Memory B cell (primary cell): Measurements from ENCODE around the gene ENOSF1.

Source experiments
- ATAC-seq: fragments of 150-1000 bp; cut with Tn5 transposase; 2 replicates; pipeline ENCODE4 v1.10.0; 2021; ENCODE audit warnings: low read depth, mild to moderate bottlenecking, moderate library complexity
- DNase-seq, 2 donors: peaks; one replicate each; pipeline ENCODE4 v3.0.0; 2022; ENCODE audit warnings: low spot score in 2 of 2
- H3K27ac Mint-ChIP-seq: one replicate; pipeline ENCODE4 v1.8.0; 2022; ENCODE audit warnings: mild to moderate bottlenecking, moderate library complexity, mixed read lengths
- H3K27me3 Mint-ChIP-seq: one replicate; pipeline ENCODE4 v1.8.0; 2022; ENCODE audit warnings: mixed read lengths
- H3K36me3 Mint-ChIP-seq: one replicate; pipeline ENCODE4 v1.8.0; 2022; ENCODE audit warnings: mild to moderate bottlenecking, mixed read lengths
- H3K4me1 Mint-ChIP-seq: one replicate; pipeline ENCODE4 v1.8.0; 2022; ENCODE audit warnings: mixed read lengths
- H3K4me3 Mint-ChIP-seq: one replicate; pipeline ENCODE4 v1.8.0; 2022; ENCODE audit warnings: mild to moderate bottlenecking, moderate library complexity, mixed read lengths
- H3K9me3 Mint-ChIP-seq: one replicate; pipeline ENCODE4 v1.8.0; 2022; ENCODE audit warnings: mixed read lengths

ENOSF1 gene

GRCh38 chr18:717003-717402 lies 4.6 kb upstream of the ENOSF1 start:
- ATAC-seq (no peak), DNase-seq (no peak)
- Mint-ChIP-seq H3K27me3 (no peaks in the 10 kb centered on the region), H3K4me3 (no peak overlapping the region), H3K9me3 (no peaks in the 10 kb centered on the region), H3K4me1 (no peaks in the 10 kb centered on the region), H3K27ac (no peak overlapping the region), H3K36me3 (no peaks in the 10 kb centered on the region)

- DNase-seq, result no peak
- peaks cover 4% of the 10 kb centered on the region for H3K4me1 Mint-ChIP-seq
- peak overlapping the region; percentile 52 for H3K27ac Mint-ChIP-seq
- no peaks in the 10 kb centered on the region for H3K9me3 Mint-ChIP-seq
- no peak for ATAC-seq
- no peaks in the 10 kb centered on the region for H3K36me3 Mint-ChIP-seq
- no peaks in the 10 kb centered on the region for H3K27me3 Mint-ChIP-seq
- H3K4me3 Mint-ChIP-seq, result no peak overlapping the region
These were observed 3.2 kb upstream of the ENOSF1 start for GRCh38 chr18:715626-716025.

- Mint-ChIP-seq H3K27ac (no peak overlapping the region), H3K36me3 (peaks cover 6% of the 10 kb centered on the region), H3K9me3 (no peaks in the 10 kb centered on the region), H3K4me1 (peaks cover 9% of the 10 kb centered on the region), H3K27me3 (peaks cover 1% of the 10 kb centered on the region), H3K4me3 (no peak overlapping the region)
- ATAC-seq (no peak), DNase-seq (peak in 1 of 2 donors; percentile 0)
These were observed 683 bp upstream of the ENOSF1 start for GRCh38 chr18:713135-713490.

GRCh38 chr18:711657-712400 lies 601 bp downstream of the ENOSF1 start:
- peaks cover 9% of the 10 kb centered on the region for H3K4me1 Mint-ChIP-seq
- peak overlapping the region; percentile 94 for H3K27ac Mint-ChIP-seq
- ATAC-seq, result peak; percentile 79
- peak; percentile 20 to 51 for DNase-seq
- H3K27me3 Mint-ChIP-seq, result peaks cover 1% of the 10 kb centered on the region
- H3K36me3 Mint-ChIP-seq, result peaks cover 6% of the 10 kb centered on the region
- no peaks in the 10 kb centered on the region for H3K9me3 Mint-ChIP-seq
- H3K4me3 Mint-ChIP-seq, result peak overlapping the region; percentile 77

- DNase-seq (peak; percentile 0 to 15), ATAC-seq (no peak)
- Mint-ChIP-seq H3K4me3 (peak overlapping the region; percentile 77), H3K36me3 (peaks cover 6% of the 10 kb centered on the region), H3K27ac (peak overlapping the region; percentile 94), H3K9me3 (no peaks in the 10 kb centered on the region), H3K27me3 (peaks cover 1% of the 10 kb centered on the region), H3K4me1 (peaks cover 9% of the 10 kb centered on the region)
These were observed 1.1 kb downstream of the ENOSF1 start for GRCh38 chr18:711310-711656.

- peaks cover 9% of the 10 kb centered on the region for H3K4me1 Mint-ChIP-seq
- peaks cover 6% of the 10 kb centered on the region for H3K36me3 Mint-ChIP-seq
- H3K4me3 Mint-ChIP-seq, result peak overlapping the region; percentile 42
- peaks cover 1% of the 10 kb centered on the region for H3K27me3 Mint-ChIP-seq
- peak overlapping the region; percentile 94 for H3K27ac Mint-ChIP-seq
- ATAC-seq (no peak), DNase-seq (no peak)
- no peaks in the 10 kb centered on the region for H3K9me3 Mint-ChIP-seq
These were observed 1.8 kb downstream of the ENOSF1 start for GRCh38 chr18:710418-711300.

- H3K9me3 Mint-ChIP-seq, result no peaks in the 10 kb centered on the region
- ATAC-seq (no peak), DNase-seq (no peak)
- H3K27me3 Mint-ChIP-seq, result peaks cover 1% of the 10 kb centered on the region
- H3K4me1 Mint-ChIP-seq, result peaks cover 9% of the 10 kb centered on the region
- H3K36me3 Mint-ChIP-seq, result peaks cover 6% of the 10 kb centered on the region
- H3K4me3 Mint-ChIP-seq, result no peak overlapping the region
- no peak overlapping the region for H3K27ac Mint-ChIP-seq
These were observed 2.7 kb downstream of the ENOSF1 start for GRCh38 chr18:709771-710170.

- DNase-seq (no peak), ATAC-seq (no peak)
- peaks cover 1% of the 10 kb centered on the region for H3K27me3 Mint-ChIP-seq
- no peaks in the 10 kb centered on the region for H3K9me3 Mint-ChIP-seq
- H3K4me3 Mint-ChIP-seq, result no peak overlapping the region
- H3K4me1 Mint-ChIP-seq, result peaks cover 9% of the 10 kb centered on the region
- no peak overlapping the region for H3K27ac Mint-ChIP-seq
- peaks cover 6% of the 10 kb centered on the region for H3K36me3 Mint-ChIP-seq
These were observed 4.3 kb downstream of the ENOSF1 start for GRCh38 chr18:708096-708495.

- peaks cover 6% of the 10 kb centered on the region for H3K36me3 Mint-ChIP-seq
- H3K4me3 Mint-ChIP-seq, result no peak overlapping the region
- peaks cover 1% of the 10 kb centered on the region for H3K27me3 Mint-ChIP-seq
- no peak overlapping the region for H3K27ac Mint-ChIP-seq
- DNase-seq (no peak), ATAC-seq (no peak)
- no peaks in the 10 kb centered on the region for H3K9me3 Mint-ChIP-seq
- H3K4me1 Mint-ChIP-seq, result peaks cover 8% of the 10 kb centered on the region
These were observed 6.0 kb downstream of the ENOSF1 start for GRCh38 chr18:706405-706804.

GRCh38 chr18:703213-703967 lies 9.0 kb downstream of the ENOSF1 start:
- Mint-ChIP-seq H3K4me3 (no peak overlapping the region), H3K36me3 (no peaks in the 10 kb centered on the region), H3K9me3 (no peaks in the 10 kb centered on the region), H3K27ac (no peak overlapping the region), H3K27me3 (no peaks in the 10 kb centered on the region), H3K4me1 (no peaks in the 10 kb centered on the region)
- DNase-seq (no peak), ATAC-seq (no peak)

GRCh38 chr18:697800-698199 lies 14.6 kb downstream of the ENOSF1 start:
- Mint-ChIP-seq H3K27me3 (no peaks in the 10 kb centered on the region), H3K36me3 (peaks cover 6% of the 10 kb centered on the region), H3K9me3 (no peaks in the 10 kb centered on the region), H3K4me1 (peaks cover 2% of the 10 kb centered on the region), H3K4me3 (no peak overlapping the region), H3K27ac (no peak overlapping the region)
- DNase-seq (no peak), ATAC-seq (no peak)

GRCh38 chr18:697012-697411 lies 15.4 kb downstream of the ENOSF1 start:
- no peak overlapping the region for H3K4me3 Mint-ChIP-seq
- DNase-seq (no peak), ATAC-seq (no peak)
- no peaks in the 10 kb centered on the region for H3K27me3 Mint-ChIP-seq
- peaks cover 6% of the 10 kb centered on the region for H3K36me3 Mint-ChIP-seq
- no peaks in the 10 kb centered on the region for H3K9me3 Mint-ChIP-seq
- no peak overlapping the region for H3K27ac Mint-ChIP-seq
- peaks cover 2% of the 10 kb centered on the region for H3K4me1 Mint-ChIP-seq

GRCh38 chr18:693466-694187 lies 18.8 kb downstream of the ENOSF1 start:
- H3K9me3 Mint-ChIP-seq, result no peaks in the 10 kb centered on the region

More at GRCh38 chr18:693466-694187, 18.8 kb downstream of the ENOSF1 start:
- no peak for ATAC-seq
- no peaks in the 10 kb centered on the region for H3K27me3 Mint-ChIP-seq
- peak overlapping the region; percentile 19 for H3K27ac Mint-ChIP-seq
- no peak for DNase-seq
- H3K4me1 Mint-ChIP-seq, result peaks cover 2% of the 10 kb centered on the region
- peaks cover 6% of the 10 kb centered on the region for H3K36me3 Mint-ChIP-seq
- no peak overlapping the region for H3K4me3 Mint-ChIP-seq
